GM08714 (cell line): ENCODE results near the gene PON2.
"Not testable (repeated sequence)": the region's sequence is repeated elsewhere in the genome, so short reads cannot be mapped to it uniquely, and the experiment has no call there.

Source experiments
- H3K4me3 ChIP-seq: fragments of 200-500 bp; sonication (Bioruptor generic); 2 replicates; pipeline ENCODE4 v1.5.1; 2014; ENCODE audit warnings: mild to moderate bottlenecking, low read length, inconsistent platforms
- ZNF274 ChIP-seq: IDR thresholded peaks from 2 replicates; pipeline ENCODE4 v1.6.1; 2012; ENCODE audit warnings: mild to moderate bottlenecking, low read depth, low read length

The PON2 gene

GRCh38 chr7:95469848-95470247, 35.0 kb upstream of the PON2 start:
- no peak overlapping the region for H3K4me3 ChIP-seq
- TF ChIP-seq ZNF274: no peak

DNA sequence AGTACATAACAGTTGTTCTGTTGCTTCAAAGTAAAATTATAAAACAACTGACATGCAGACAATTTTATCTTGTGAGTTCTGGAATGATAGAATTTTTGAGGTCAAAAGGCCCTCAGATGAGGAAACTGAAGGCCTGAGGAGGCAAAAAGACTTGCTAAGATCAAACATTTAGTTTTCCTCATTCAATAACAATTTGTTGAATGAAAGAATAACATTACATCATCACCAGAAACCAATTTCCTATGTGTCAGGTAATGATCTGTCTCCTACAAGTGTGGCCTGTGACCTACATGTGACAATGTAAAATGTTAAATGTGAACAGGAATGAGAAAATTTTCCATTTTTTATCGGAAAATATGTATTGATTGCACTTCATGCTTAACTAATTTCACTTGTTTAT, 34.4 kb upstream of the PON2 start:
- H3K4me3 ChIP-seq: no peak overlapping the region
- no peak for TF ChIP-seq ZNF274

- TF ChIP-seq ZNF274: no peak
- H3K4me3 ChIP-seq: no peak overlapping the region
These were observed 33.2 kb upstream of the PON2 start for GRCh38 chr7:95467912-95468607.

GRCh38 chr7:95460653-95461052, 25.8 kb upstream of the PON2 start:
- H3K4me3 ChIP-seq: not testable (repeated sequence)

- no peak overlapping the region for H3K4me3 ChIP-seq
- TF ChIP-seq ZNF274: no peak
These were observed 23.1 kb upstream of the PON2 start for GRCh38 chr7:95457947-95458346.

DNA sequence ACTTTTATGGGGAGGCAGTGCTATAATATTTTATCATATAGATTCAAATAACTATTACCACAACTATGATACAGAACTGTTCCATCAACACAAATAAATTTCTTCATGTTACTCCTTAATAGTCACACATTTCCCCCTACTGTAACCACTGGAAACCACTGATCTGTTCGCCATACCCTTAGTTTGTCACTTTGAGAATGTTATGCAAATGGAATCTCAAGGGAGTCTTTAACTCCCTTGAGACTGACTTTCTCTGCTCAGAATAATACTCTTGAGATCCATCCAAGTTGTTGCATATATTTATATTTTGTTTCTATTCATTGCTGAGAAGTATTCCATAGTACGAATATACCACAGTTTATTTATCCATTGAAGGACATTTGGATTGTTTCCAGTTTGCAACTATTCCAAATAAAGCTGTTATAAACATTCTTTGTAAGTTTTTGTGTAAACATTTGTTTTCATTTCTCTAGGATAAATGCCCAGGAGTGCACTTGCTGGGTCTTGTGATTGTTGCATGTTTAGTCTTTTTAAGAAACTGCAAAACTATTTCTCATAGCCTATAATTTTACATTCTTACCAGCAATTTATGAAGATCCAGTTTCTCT, 19.7 kb upstream of the PON2 start:
- H3K4me3 ChIP-seq: no peak overlapping the region
- TF ChIP-seq ZNF274: no peak

DNA sequence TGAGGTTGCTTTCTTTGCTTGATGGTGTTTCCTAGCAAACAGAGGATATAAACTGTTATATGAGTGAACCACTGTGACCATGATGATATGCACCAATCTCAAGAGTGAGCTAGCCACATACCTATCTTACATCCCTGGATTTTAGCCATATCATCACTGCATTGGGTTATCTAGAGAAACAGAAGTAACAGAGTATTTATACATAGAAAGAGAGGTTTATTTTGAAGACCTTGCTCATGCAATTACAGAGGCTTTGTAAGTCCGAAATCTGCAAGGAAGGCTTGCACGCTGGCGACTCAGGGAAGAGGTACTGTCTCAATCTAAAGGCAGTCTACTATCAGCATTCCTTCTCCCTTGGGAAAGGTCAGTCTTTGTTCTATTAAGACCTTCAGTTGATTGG, 11.8 kb upstream of the PON2 start:
- no peak overlapping the region for H3K4me3 ChIP-seq
- no peak for TF ChIP-seq ZNF274

DNA sequence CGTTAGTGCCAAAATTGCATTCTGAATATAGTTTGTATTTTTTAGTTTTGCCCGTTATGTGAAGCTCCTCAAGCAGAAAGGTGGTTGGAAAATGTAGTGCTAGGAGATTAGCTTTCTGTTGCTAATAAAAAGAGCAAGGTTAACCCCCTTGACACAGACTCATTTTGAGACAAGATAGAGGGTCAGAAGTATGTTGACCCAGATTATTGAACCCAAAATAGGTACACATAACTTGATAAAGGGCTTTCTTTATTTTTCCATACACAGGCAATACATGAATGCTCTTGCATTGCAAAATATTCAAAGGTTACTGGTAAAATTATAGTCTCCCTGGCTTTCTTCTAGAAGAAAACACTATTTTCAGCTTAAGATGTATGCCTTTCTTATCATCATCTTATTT, 10.0 kb upstream of the PON2 start:
- no peak overlapping the region for H3K4me3 ChIP-seq
- TF ChIP-seq ZNF274: no peak

DNA sequence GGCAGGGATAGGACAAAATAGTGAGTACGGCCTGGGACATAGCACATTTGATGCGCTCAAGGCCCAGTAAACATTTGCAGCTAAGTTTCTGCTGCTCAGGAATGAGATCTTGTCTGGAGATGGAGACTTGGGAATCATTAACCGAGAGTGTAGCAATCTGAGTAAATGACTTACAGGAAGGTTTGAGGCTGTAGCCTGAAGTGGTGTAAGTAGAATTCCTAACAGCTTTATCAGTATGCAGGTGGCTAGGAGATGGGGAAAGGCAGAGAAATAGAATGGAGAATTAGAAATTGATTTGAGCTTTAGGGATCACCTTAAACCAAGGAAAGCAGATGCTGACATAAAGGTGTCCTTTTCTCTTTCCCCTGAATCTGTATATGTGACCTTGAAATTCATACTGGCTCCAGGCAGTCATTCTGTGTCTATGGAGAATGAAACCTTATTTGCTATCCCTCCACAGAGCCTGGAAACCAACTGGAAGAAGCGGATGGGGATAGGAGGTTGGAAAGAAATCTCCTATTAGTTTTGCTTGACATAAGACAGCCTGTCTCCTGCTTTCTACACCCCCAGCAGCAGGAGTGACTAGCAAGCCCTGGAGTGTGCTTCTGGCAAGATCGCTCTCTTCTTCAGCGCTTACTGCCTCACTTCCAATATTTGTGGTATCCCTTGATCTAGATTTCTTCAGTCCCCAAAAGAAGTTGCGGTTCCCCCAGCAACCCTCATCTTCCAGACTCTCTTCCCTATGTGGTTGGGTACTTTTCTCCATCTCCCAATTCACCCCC, 6.4 kb upstream of the PON2 start:
- H3K4me3 ChIP-seq: no peak overlapping the region
- no peak for TF ChIP-seq ZNF274

DNA sequence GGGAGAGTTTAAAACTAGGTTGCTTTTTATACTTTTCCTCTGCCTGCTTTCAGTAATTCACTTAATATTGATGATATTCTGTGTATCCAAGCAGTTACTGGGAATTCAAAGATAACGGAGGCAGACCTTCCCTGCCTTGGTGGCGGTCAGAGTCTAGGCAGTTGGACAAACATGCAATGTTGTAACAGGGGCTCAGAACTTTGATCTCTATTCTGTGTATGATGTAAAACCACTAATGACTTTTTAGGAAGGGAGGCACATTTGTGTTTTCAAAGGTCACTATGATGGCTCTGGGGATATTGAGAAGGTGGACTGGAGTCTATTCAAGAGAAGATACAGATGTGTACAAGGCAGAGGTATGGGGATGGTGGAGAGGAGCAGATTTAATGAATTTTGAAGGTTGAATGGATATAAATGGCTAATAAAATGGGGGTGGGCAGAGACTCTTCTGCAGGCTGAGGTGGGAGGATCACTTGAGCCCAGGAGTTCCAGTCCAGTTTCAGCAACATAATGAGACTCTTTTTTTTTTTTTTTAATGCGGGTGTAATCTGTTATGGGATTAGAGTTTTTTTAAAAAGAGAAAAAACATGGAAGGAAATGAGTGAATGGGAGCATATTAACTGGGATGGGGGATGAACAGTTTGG, 5.7 kb upstream of the PON2 start:
- no peak overlapping the region for H3K4me3 ChIP-seq
- TF ChIP-seq ZNF274: no peak

GRCh38 chr7:95436407-95436806, 1.6 kb upstream of the PON2 start:
- no peak for TF ChIP-seq ZNF274

GRCh38 chr7:95435422-95435780, 573 bp upstream of the PON2 start:
- H3K4me3 ChIP-seq: no peak overlapping the region

More at GRCh38 chr7:95436407-95436806, 1.6 kb upstream of the PON2 start:
- H3K4me3 ChIP-seq: no peak overlapping the region

DNA sequence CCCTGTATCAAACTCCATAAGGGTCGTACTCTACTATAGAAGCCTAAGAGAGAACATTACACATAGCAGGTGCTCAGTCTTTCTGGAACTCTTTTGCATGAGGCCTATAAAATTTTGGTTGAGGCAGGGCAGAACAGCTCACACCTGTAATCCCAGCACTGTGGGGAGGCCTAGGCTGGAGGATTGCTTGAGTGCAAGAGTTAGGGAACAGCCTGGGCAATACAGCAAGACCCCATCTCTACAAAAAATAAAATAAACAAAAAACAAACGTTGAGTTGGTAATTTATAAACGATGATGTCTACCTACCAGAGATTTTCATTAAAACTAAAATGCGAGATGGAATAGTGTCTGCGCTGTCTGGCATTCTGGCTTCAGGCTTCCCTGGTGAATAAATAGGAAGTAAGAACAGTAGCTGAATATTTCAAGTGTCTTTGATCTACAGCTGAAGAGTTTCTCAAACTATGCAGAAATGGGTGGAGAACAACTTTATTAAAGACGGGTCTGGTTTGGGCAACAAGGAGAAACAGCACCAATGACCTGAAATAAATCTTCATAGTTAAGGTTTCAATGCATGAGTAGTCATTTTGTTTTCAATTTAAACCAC, 774 bp downstream of the PON2 start:
- H3K4me3 ChIP-seq: peak overlapping the region; percentile 90
- TF ChIP-seq ZNF274: no peak

More at GRCh38 chr7:95435422-95435780, 573 bp upstream of the PON2 start:
- no peak for TF ChIP-seq ZNF274

- no peak overlapping the region for H3K4me3 ChIP-seq
- TF ChIP-seq ZNF274: no peak
These were observed 1.7 kb downstream of the PON2 start for GRCh38 chr7:95433129-95433528.
